ENCODE results near the gene KMT5B. TPM values are rescaled to one million over a fixed set of nuclear protein-coding genes. Genes with fewer than 3 reads are reported as not detected.

The KMT5B gene
- total RNA-seq, 2 donors from 2014 or later, result 28.8 to 29.8 TPM

Other genes starting within 250 kb of the KMT5B start
- gene UNC93B1, start 209.2 kb downstream of the KMT5B start, total RNA-seq, result 10 to 100 TPM; 12.5 to 15.1 TPM
- gene ALDH3B1, start 203.0 kb downstream of the KMT5B start, total RNA-seq, result 1 to 10 TPM; 6.2 to 8.9 TPM
- 100 to 1,000 TPM; 304 to 342 TPM for gene NDUFS8, start 182.6 kb downstream of the KMT5B start, total RNA-seq
- gene TCIRG1, start 174.3 kb downstream of the KMT5B start, total RNA-seq, result 10 to 100 TPM; 39.5 to 51.7 TPM
- 10 to 100 TPM in 1 of 2 donors, 1 to 10 TPM in 1; 7.8 to 11.8 TPM for gene CHKA, start 91.9 kb downstream of the KMT5B start, total RNA-seq
- 10 to 100 TPM; 28.7 to 42.0 TPM for gene C11orf24, start 58.7 kb upstream of the KMT5B start, total RNA-seq
- 10 to 100 TPM; 53.4 to 60.3 TPM for gene LRP5, start 99.3 kb upstream of the KMT5B start, total RNA-seq
- 10 to 100 TPM; 69.8 to 86.0 TPM for gene PPP6R3, start 247.5 kb upstream of the KMT5B start, total RNA-seq

All from left cardiac atrium (tissue), 2 donors.